Measurements from ENCODE around the gene GSK3B.
"Not testable (repeated sequence)": the region's sequence is repeated elsewhere in the genome, so short reads cannot be mapped to it uniquely, and the experiment has no call there.

GSK3B gene

DNA sequence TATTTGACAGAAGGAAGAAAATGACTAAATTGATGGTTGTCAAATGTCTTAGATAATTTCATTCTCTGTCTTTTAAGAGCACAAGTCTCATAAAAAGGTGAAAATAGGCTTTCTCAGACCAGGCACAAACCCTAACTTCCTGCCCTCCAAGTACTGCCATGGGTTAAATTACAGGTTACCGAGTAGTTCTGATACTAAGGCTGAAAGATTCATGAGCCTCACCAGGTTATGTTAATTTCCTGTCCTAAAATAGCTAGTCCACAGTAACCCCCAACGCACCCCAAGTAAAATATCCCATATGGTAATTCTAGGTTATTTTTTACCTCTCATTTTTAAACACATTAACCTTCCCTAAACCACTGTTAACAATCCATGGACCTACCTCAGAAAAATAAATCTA is 42.0 kb downstream of the GSK3B start:
- no peak for DNase-seq (ENCODE audit: low read depth in 2 of 2)
- TF ChIP-seq, protein P1, sequence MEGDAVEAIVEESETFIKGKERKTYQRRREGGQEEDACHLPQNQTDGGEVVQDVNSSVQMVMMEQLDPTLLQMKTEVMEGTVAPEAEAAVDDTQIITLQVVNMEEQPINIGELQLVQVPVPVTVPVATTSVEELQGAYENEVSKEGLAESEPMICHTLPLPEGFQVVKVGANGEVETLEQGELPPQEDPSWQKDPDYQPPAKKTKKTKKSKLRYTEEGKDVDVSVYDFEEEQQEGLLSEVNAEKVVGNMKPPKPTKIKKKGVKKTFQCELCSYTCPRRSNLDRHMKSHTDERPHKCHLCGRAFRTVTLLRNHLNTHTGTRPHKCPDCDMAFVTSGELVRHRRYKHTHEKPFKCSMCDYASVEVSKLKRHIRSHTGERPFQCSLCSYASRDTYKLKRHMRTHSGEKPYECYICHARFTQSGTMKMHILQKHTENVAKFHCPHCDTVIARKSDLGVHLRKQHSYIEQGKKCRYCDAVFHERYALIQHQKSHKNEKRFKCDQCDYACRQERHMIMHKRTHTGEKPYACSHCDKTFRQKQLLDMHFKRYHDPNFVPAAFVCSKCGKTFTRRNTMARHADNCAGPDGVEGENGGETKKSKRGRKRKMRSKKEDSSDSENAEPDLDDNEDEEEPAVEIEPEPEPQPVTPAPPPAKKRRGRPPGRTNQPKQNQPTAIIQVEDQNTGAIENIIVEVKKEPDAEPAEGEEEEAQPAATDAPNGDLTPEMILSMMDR (IDR thresholded peaks at IDR 0.05; ENCODE audit: low read depth, low read length): no peak
- no peak overlapping the region for H3K4me3 ChIP-seq (replicated peaks in 1 of 2; ENCODE audit: low read depth in 2 of 2, low read length in 2 of 2)

DNA sequence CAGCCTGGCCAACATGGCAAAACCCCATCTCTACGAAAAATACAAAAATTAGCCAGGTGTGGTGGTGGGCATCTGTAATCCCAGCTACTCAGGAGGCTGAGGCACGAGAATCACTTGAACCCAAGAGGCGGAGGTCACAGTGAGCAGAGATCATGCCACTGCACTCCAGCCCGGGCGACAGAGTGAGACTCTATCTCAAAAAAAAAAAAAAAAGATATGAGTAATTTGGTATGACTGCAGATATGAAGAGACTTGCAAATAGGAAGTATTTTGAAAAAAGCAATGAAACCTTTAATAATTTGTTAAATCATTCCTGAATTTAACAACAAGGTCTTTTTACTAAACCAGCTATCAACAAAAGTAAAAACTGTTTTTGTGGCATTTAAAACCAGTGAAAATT is 42.7 kb downstream of the GSK3B start:
- H3K4me3 ChIP-seq (replicated peaks in 1 of 2; ENCODE audit: low read depth in 2 of 2, low read length in 2 of 2); DNase-seq (ENCODE audit: low read depth in 2 of 2): not testable (repeated sequence)

DNA sequence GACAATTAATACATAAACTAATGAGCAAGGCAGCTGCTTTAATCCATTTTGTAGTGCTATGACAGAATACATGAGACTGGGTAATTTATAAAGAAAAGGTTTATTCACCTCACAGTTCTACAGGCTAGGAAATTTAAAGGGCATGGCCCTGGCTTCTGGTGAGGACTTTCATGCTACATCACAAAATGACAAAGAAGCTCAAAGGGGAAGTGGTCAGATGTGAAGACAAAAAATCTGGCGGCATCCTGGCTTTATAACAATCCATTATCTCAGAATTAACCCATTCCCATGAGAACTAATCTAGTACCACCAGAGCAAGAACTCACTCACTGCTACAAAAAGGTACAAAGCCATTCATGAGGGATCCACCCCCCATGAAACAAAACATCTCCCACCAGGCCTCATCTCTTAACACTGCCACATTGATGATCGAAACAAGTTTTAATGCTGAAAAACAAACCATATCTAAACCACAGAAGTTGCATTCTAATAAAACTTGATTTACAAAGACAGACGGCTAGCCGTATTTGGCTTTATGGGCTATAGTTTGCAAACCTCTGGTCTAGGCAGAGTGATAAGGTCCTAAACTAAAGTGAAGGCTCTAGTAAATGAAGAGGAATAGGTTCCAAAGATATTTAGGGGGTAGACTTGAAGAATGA is 44.2 kb downstream of the GSK3B start:
- TF ChIP-seq, protein P1 (IDR thresholded peaks at IDR 0.05; ENCODE audit: low read depth, low read length): no peak
- DNase-seq (ENCODE audit: low read depth in 2 of 2): no peak
- H3K4me3 ChIP-seq (replicated peaks in 1 of 2; ENCODE audit: low read depth in 2 of 2, low read length in 2 of 2): no peak overlapping the region

GRCh38 chr3:120049072-120049471 is 45.2 kb downstream of the GSK3B start:
- no peak for DNase-seq (ENCODE audit: low read depth in 2 of 2)
- TF ChIP-seq, protein P1 (IDR thresholded peaks at IDR 0.05; ENCODE audit: low read depth, low read length): no peak
- no peak overlapping the region for H3K4me3 ChIP-seq (replicated peaks in 1 of 2; ENCODE audit: low read depth in 2 of 2, low read length in 2 of 2)

DNA sequence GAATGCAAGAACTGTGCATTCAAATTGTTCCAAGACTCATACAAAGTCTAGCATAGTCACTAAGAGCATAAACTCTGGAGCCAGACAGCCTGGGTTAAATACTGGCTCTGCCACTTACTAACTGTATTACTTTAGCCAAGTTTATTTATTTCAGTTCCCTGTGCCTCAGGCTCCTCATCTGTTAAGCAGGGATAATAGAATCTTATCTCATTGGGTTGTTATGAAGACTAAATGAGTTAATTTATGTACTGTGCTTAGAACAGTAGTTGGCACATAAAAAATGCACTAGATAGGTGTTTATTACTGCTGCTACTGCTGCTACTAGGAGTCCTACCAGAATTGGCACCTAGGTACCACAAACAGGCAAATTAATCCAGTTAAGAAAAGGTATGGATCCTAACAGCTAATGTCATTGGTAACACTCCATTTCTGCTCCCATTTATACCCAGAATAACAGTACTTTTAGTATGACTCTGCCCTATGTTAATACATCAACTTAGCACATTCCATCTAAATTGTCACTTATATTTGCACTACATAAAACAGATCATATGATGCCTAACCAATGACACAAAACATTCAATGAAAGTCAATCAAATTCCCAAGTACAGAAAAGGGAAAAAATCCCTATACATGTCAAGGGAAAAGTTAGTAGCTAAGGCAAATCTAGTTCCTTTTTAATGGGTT is 45.7 kb downstream of the GSK3B start:
- no peak overlapping the region for H3K4me3 ChIP-seq (replicated peaks in 1 of 2; ENCODE audit: low read depth in 2 of 2, low read length in 2 of 2)
- peak; percentile 5 to 16 for DNase-seq (ENCODE audit: low read depth in 2 of 2)
- TF ChIP-seq, protein P1 (IDR thresholded peaks at IDR 0.05; ENCODE audit: low read depth, low read length): no peak

DNA sequence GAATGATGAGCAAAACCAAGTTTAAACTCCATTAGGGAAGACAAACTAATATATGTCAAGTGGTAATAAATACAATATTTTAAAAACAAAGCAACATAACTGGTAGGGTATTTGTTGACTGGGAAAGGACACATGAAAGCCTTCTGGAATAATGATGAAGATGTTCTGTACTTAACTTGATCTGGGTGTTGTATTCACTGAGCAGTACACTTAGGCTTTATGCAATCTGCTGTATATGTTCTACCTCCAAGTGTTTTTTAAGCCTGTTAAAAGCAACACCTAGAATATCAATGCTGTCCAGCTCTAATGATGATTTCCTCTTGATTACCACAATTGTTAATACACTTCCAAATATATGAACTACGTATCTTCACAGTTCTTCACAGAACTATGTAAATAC is 46.6 kb downstream of the GSK3B start:
- H3K4me3 ChIP-seq (replicated peaks in 1 of 2; ENCODE audit: low read depth in 2 of 2, low read length in 2 of 2): no peak overlapping the region

DNA sequence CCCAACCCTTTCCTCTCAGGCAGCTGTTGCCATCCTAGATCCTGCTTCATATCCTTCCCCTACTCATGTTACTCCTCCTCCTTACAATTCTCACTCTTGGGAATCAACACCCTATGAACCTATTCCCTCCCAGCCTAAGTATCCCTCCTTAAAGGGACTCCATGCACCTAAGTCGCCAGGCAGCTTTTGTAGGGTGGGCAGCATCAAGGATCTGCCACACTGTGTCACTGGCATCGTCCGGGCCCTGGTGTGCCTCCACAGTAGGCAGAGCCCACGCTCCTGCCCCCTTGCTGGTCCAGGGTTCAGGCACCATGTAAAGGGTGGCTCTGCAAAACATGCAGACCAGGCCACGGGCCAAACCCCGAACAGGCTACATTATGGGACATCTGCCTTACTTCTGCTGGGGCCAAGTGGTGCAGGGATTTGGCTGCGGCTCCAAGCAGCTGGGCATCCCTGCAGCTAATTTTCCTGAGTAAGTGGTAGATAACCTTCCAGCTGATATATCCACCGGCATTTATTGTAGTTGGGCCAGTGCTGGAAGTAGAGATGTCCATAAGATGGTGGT is 53.4 kb downstream of the GSK3B start:
- no peak overlapping the region for H3K4me3 ChIP-seq (replicated peaks in 1 of 2; ENCODE audit: low read depth in 2 of 2, low read length in 2 of 2)
- TF ChIP-seq, protein P1 (IDR thresholded peaks at IDR 0.05; ENCODE audit: low read depth, low read length): no peak
- DNase-seq (ENCODE audit: low read depth in 2 of 2): no peak

More for the DNA sequence above, 46.6 kb downstream of the GSK3B start:
- DNase-seq (ENCODE audit: low read depth in 2 of 2): no peak
- TF ChIP-seq, protein P1 (IDR thresholded peaks at IDR 0.05; ENCODE audit: low read depth, low read length): no peak

Data from cardiac fibroblast (primary cell).